Thymus (tissue), 14 donors: ENCODE data around the gene GPD1L. TPM values are rescaled to one million over a fixed set of nuclear protein-coding genes. Genes with fewer than 3 reads are reported as not detected.
"Not testable (repeated sequence)": the region's sequence is repeated elsewhere in the genome, so short reads cannot be mapped to it uniquely, and the experiment has no call there.

Experiments
- DNase-seq, 9 donors: peaks; one replicate each; pipeline ENCODE4 v3.0.0-alpha.2; 2013; ENCODE audit warnings: low spot score in 9 of 9, low read depth in 6 of 9, missing footprints in 1 of 9
- H3K27ac ChIP-seq, 2 donors: one replicate each; pipeline ENCODE4 v1.5.1; 2013; ENCODE audit warnings: control low read depth in 1 of 2, low read depth in 1 of 2, low read length in 1 of 2, mild to moderate bottlenecking in 1 of 2, moderate library complexity in 1 of 2
- H3K27me3 ChIP-seq, 2 donors: one replicate each; pipeline ENCODE4 v1.5.1; 2013; ENCODE audit warnings: low read length in 1 of 2; ENCODE audit not compliant: control insufficient read depth in 2 of 2, insufficient read depth in 1 of 2
- H3K36me3 ChIP-seq, 2 donors: one replicate each; pipeline ENCODE4 v1.5.1; 2013; ENCODE audit warnings: low read length in 1 of 2, mild to moderate bottlenecking in 1 of 2, moderate library complexity in 1 of 2; ENCODE audit not compliant: control insufficient read depth in 2 of 2, insufficient read depth in 2 of 2
- H3K4me1 ChIP-seq, 2 donors: one replicate each; pipeline ENCODE4 v1.5.1; 2013; ENCODE audit warnings: low read length in 2 of 2; ENCODE audit not compliant: control insufficient read depth in 2 of 2, insufficient read depth in 2 of 2
- H3K4me3 ChIP-seq, 2 donors: one replicate each; pipeline ENCODE4 v1.5.1; 2013; ENCODE audit warnings: low read length in 2 of 2, control low read depth in 1 of 2, mild to moderate bottlenecking in 1 of 2
- H3K9me3 ChIP-seq, 2 donors: one replicate each; pipeline ENCODE4 v1.5.1; 2013; ENCODE audit warnings: low read length in 1 of 2, mild to moderate bottlenecking in 1 of 2; ENCODE audit not compliant: control insufficient read depth in 2 of 2, insufficient read depth in 1 of 2
- WGBS: extraction: QIAGEN DNeasy Blood & Tissue Kit; methylation state at CpG from one replicate; pipeline ENCODE4 v1.1.7; 2013; 5-methylcytosine and 5-hydroxymethylcytosine counted together
- long read RNA-seq, 10 donors: transcript quantifications; one replicate each; lab custom pipeline, GENCODE V29; 2026
- polyA plus RNA-seq: library from polyadenylated mRNA; stranded (reverse); fragments of 200-250 nt; gene quantifications from one replicate; pipeline ENCODE4 v1.2.3, GENCODE V29; 2013
- total RNA-seq: library from RNA; stranded (reverse); fragments of 120-200 nt; gene quantifications from one replicate; pipeline ENCODE4 v1.2.4, GENCODE V29; 2013
- donor health status: healthy.

The GPD1L gene
- total RNA-seq (6.8 TPM), polyA plus RNA-seq (12.7 TPM)
- long read RNA-seq, donor 1, partial matches to known transcripts = 0 of 1 reads
- long read RNA-seq, donor 1, other reads (novel, unspliced or antisense) = 0 of 1 reads
- long read RNA-seq, donor 2, full-length matches to known transcripts = 3 of 3 reads
- long read RNA-seq, donor 2, partial matches to known transcripts = 0 of 3 reads
- long read RNA-seq, donor 2, other reads (novel, unspliced or antisense) = 0 of 3 reads
- long read RNA-seq, donor 3, full-length matches to known transcripts = 1 of 1 reads
- long read RNA-seq, donor 3, partial matches to known transcripts = 0 of 1 reads
- long read RNA-seq, donor 3, other reads (novel, unspliced or antisense) = 0 of 1 reads
- long read RNA-seq, donor 4, full-length matches to known transcripts = 2 of 2 reads
- long read RNA-seq, donor 4, partial matches to known transcripts = 0 of 2 reads
- long read RNA-seq, donor 4, other reads (novel, unspliced or antisense) = 0 of 2 reads
- long read RNA-seq, donor 5, full-length matches to known transcripts = 5 of 5 reads
- long read RNA-seq, donor 5, partial matches to known transcripts = 0 of 5 reads
- long read RNA-seq, donor 5, other reads (novel, unspliced or antisense) = 0 of 5 reads
- long read RNA-seq, donor 6, full-length matches to known transcripts = 1 of 1 reads
- long read RNA-seq, donor 6, partial matches to known transcripts = 0 of 1 reads
- long read RNA-seq, donor 6, other reads (novel, unspliced or antisense) = 0 of 1 reads
- long read RNA-seq, donor 7, full-length matches to known transcripts = 1 of 1 reads
- long read RNA-seq, donor 7, partial matches to known transcripts = 0 of 1 reads
- long read RNA-seq, donor 7, other reads (novel, unspliced or antisense) = 0 of 1 reads
- long read RNA-seq, donor 8 = 0 reads
- long read RNA-seq, donor 9, full-length matches to known transcripts = 1 of 1 reads
- long read RNA-seq, donor 9, partial matches to known transcripts = 0 of 1 reads
- long read RNA-seq, donor 9, other reads (novel, unspliced or antisense) = 0 of 1 reads
- long read RNA-seq, donor 10, full-length matches to known transcripts = 3 of 3 reads
- long read RNA-seq, donor 10, partial matches to known transcripts = 0 of 3 reads
- long read RNA-seq, donor 10, other reads (novel, unspliced or antisense) = 0 of 3 reads

DNA sequence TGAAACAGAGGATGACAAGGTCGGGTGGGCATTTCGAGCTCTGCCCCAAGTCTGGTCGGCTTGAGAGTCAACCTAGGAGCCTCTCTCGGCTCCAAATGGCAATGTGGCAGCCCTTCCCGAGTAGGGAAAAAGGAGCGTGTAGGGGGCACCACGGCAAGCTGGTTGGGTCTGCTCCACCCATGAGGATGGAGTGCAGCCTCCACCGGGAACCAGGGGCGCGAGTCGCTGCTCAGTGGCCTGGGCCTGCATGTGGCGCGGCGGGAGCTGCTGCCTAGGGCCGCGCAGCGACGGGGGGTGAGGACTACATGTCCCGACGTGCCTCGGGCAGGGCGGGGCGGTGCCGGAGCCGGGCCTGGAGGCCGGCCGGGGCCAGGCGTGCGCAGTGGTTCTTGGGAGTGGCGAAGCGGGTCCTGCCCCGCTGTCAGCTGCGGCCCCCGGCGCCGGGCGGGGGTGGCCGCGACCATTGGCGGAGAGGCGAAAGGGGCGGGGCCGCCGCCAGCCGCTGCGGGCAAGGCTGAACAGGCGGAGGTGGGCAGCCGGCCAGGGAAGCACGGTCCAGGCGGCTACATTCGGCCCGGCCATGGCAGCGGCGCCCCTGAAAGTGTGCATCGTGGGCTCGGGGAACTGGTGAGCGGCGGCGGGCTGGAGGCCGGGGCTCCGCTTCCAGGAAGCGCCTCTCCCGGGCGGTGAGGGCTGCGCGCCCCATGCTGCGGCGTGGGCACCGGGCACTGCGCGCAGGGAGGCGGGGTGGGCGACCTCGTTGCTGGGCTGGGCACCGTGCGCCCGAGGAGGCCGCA lies at the start of gene GPD1L:
TSS of gene GPD1L (plus strand) at position 489 of the 797 bp plus-strand sequence. CDS start at position 581, 92 bp downstream.
- no peaks in the 10 kb centered on the region for H3K36me3 ChIP-seq
- peaks cover 34 to 48% of the 10 kb centered on the region in 2 donors for H3K27me3 ChIP-seq
- peak within 1 kb of the TSS in 1 of 2 donors; percentile 69 for H3K27ac ChIP-seq
- H3K4me1 ChIP-seq = peaks cover 10 to 13% of the 10 kb centered on the region in 2 donors
- 7% methylated on average over 78 of the region's 78 CpGs for WGBS
- peaks cover 3 to 17% of the 10 kb centered on the region in 2 donors for H3K9me3 ChIP-seq
- peak within 1 kb of the TSS; percentile 39 to 72 for H3K4me3 ChIP-seq
- DNase-seq = peak; percentile 48 to 90 (median 80)

DNA sequence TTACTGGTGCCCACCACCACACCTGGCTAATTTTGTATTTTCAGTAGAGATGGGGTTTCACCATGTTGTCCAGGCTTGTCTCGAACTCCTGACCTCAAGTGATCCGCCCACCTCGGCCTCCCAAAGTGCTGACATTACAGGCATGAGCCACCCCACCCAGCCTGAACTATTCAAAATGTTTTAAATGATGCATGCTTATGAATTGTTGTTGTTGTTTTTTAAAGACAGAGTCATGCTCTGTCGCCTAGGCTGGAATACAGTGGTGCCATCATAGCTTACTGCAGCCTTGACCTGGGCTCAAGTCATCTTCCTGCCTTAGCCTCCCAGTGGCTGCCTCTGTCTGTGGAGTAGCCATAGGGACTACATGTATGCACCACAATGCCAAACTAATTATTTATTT lies 48.0 kb upstream of the GPD1L start:
- H3K4me3 ChIP-seq, DNase-seq, H3K4me1 ChIP-seq, H3K9me3 ChIP-seq, H3K27me3 ChIP-seq, H3K36me3 ChIP-seq, H3K27ac ChIP-seq: not testable (repeated sequence)
- 80% methylated on average over 4 of the region's 4 CpGs for WGBS

DNA sequence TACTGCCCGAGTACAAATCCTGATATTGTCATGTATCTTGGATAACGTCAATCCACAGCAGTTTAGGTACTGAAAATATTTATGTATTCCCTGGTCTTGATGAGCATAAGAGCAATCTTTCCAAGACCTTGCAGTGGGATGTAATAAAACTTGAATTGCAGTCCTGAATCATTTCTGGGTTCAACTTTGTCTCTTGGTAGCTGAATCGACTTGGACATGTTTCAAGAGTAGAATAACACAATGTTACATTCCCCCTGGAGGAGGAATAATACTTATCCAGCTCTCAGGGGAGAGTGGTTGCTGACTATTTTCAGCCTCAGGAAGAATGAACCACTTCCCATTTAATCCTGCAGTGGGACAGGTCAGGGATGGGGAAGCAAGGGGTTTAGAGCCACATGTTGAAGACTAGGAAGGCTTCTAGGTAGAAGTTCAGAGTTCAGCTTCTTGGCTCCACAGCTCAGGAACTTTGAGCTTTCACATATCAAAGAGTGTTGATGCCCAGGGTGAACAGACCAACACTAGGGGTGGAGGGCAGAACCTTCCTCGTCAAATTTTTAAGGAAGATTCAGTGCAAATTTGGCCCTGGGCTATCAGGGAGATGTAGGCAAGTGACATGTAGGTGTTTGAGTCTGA lies 43.4 kb upstream of the GPD1L start:
- H3K9me3 ChIP-seq = no peaks in the 10 kb centered on the region
- DNase-seq = no peak
- WGBS = 94% methylated on average over 4 of the region's 4 CpGs
- H3K36me3 ChIP-seq = no peaks in the 10 kb centered on the region
- no peak overlapping the region for H3K4me3 ChIP-seq
- no peak overlapping the region for H3K27ac ChIP-seq
- no peaks in the 10 kb centered on the region for H3K27me3 ChIP-seq
- H3K4me1 ChIP-seq = no peaks in the 10 kb centered on the region

DNA sequence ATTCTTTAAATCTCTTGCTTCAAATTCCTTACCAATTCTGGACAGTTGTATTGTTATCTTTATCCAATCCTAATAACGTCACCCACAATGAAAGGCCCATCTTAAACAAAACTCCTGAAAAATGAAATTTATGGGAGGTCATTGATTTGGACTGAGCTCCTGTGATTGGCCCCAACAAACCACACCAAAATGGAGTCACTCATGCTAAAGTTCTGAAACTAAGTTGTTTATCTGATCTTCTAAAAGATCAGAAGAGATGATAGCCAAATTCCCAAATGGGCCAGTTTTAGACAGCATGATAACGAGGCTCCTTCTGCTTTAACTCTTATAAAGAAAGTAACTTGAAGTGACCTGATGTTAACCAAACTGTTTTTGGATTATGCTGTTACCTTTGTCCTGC lies 39.7 kb upstream of the GPD1L start:
- Histone ChIP-seq H3K36me3 (no peaks in the 10 kb centered on the region), H3K4me1 (no peaks in the 10 kb centered on the region), H3K27ac (no peak overlapping the region), H3K4me3 (no peak overlapping the region), H3K9me3 (no peaks in the 10 kb centered on the region), H3K27me3 (no peaks in the 10 kb centered on the region)
- 96% methylated on average over 2 of the region's 2 CpGs for WGBS
- DNase-seq = no peak

DNA sequence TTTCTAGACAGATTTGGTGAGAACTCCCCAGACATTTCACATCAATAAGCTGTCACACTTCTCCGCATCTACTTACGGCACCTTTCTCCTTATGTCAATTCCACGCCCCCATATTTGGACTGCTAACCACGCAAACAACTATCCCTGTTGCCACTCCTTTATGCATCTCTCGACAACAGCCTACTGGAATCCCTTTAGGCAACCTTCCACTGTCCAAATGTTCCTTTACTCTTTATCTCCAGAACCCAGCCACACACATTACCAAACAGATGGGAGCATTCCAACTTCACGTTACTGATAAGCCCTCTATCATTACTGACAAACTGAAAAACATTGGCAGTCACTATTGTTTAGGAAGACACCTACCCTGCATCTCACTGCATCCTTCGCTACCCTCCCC lies 32.2 kb upstream of the GPD1L start:
- H3K4me3 ChIP-seq, H3K36me3 ChIP-seq, H3K27ac ChIP-seq, H3K4me1 ChIP-seq, DNase-seq, H3K27me3 ChIP-seq, H3K9me3 ChIP-seq: not testable (repeated sequence)
- 99% methylated on average over 7 of the region's 7 CpGs for WGBS

DNA sequence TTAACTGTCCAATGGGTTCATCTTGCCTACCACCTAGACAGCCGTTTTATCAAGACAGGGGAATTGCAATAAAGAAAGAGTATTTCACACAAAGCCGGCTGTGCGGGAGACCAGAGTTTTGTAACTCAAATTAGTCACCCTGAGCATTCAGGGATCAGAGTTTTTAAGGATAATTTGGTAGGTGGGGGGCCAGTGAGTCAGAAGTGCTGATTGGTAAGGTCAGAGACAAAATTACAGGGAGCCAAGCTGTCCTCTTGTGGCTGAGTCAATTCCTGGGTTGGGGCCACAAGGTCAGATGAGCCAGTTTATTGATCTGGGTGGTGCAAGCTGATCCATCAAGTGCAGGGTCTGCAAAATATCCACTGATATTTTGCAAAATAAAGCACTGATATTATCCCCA lies 29.9 kb upstream of the GPD1L start:
- H3K27ac ChIP-seq = no peak overlapping the region
- no peak overlapping the region for H3K4me3 ChIP-seq
- no peaks in the 10 kb centered on the region for H3K9me3 ChIP-seq
- no peaks in the 10 kb centered on the region for H3K36me3 ChIP-seq
- no peaks in the 10 kb centered on the region for H3K27me3 ChIP-seq
- 98% methylated on average over 3 of the region's 3 CpGs for WGBS
- H3K4me1 ChIP-seq = no peaks in the 10 kb centered on the region
- no peak for DNase-seq

DNA sequence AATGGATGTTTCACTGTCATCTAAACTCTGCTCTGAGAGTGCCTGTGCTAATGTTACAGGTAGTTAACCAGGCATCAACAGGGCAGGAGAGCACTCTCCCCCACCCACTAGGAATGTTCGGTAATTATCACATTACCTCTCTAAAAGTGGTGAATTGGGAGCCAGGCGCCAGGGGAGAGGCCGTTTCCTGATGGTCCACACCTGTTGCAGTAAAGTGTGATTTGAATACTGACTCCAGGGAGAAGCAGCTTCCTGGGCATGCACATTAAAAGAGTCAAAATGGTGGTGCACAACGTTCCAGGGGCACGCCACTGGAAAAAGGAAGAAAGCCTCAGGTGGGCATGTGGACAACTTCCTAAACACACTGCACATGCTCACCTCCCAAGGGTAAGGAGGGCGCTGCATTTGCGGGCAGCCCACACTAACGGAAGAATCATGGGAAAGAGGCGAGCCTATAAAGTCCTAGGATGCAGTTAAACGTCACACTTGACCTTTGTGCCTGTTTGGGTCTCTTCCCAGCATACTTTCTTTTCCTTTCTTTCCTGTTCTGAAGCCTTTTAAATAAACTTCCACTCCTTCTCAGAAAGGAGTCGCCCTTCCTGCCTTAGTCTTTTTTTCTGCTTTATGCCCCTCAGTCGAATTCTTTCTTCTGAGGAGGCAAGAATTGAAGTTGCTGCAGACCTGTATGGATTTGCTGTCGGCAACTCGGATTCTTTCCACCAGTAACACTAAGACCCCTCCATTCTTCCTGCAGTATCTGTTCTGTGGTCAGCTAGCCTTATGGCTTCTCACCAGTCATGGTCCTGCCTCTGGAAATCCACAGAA lies 28.9 kb upstream of the GPD1L start:
- DNase-seq = no peak
- WGBS = 93% methylated on average over 14 of the region's 14 CpGs
- no peak overlapping the region for H3K4me3 ChIP-seq
- no peaks in the 10 kb centered on the region for H3K36me3 ChIP-seq
- H3K9me3 ChIP-seq = no peaks in the 10 kb centered on the region
- H3K4me1 ChIP-seq = no peaks in the 10 kb centered on the region
- no peaks in the 10 kb centered on the region for H3K27me3 ChIP-seq
- H3K27ac ChIP-seq = no peak overlapping the region
